A204.1 (cell line): ENCODE measurements around the gene GNB5.
"Not testable (repeated sequence)": the region's sequence is repeated elsewhere in the genome, so short reads cannot be mapped to it uniquely, and the experiment has no call there.

Source experiments
- FAIRE-seq: peaks from 2 replicates; lab custom pipeline; 2012; peaks lifted over from hg19 to GRCh38; lab: Jason Lieb, UNC

Gene GNB5

GRCh38 chr15:52165494-52166131 lies 25.6 kb downstream of the GNB5 start:
- not testable (repeated sequence) for FAIRE-seq

- no peak for FAIRE-seq
Measured at GRCh38 chr15:52164631-52165265, 26.4 kb downstream of the GNB5 start.

DNA sequence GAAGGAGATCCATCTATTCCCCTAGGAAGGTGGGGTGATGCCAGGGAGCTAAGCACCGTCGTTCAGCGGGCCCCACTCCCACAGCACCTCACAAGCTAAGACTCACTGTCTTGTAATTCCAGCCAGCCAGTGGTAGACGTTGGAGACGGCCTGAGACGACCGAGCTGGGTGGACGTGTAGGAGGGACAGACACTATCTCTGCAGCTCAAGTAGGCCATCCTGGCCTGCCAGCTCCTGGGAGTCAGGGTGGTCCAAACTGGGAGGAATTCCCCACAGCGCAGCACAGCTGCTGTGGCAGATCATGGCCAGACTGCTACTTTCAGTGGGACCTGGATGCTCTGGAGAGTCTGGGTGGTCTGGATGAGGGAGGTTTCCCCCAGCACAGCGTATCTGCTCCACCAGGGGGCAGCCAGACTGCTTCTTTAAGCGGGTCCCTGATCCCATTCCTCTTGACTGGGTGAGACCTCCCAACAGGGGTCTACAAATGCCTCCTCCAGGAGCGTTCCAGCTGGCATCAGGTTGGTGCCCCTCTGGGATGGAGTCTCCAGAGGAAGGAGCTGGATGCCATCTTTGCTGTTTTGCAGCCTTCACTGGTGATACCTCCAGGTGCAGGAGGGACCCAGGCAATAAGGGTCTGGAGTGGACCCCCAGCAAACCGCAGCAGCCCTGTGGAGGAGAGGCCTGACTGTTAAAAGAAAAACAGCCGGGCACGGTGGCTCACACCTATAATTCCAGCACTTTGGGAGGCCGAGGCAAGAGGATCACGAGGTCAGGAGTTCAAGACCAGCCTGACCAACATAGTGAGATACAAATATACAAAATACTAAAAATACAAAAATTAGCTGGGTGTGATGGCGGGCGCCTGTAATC lies 27.6 kb downstream of the GNB5 start:
- no peak for FAIRE-seq

DNA sequence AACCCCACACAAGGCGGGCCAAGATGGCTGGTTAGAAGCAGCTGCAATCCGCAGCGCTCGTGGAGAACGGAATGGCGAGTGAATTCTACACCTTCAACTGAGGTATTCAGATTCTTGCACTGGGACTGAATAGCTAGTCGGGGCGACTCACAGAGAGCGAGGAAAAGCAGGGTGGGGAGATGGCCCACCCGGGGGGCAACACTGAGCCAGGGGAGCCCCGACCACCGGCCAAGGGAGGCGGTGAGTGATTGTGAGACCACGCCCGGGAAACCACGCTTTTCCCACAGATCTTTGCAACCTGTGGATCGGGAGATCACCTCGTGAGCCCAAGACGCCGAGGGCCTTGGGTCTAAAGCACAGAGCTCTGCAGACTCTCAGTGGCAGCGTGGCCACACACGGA lies 28.3 kb downstream of the GNB5 start:
- no peak for FAIRE-seq

GRCh38 chr15:52162260-52162659 lies 28.9 kb downstream of the GNB5 start:
- no peak for FAIRE-seq

GRCh38 chr15:52161406-52161966 lies 29.7 kb downstream of the GNB5 start:
- FAIRE-seq = no peak

- FAIRE-seq = no peak
Measured at GRCh38 chr15:52159645-52160044, 31.5 kb downstream of the GNB5 start.

DNA sequence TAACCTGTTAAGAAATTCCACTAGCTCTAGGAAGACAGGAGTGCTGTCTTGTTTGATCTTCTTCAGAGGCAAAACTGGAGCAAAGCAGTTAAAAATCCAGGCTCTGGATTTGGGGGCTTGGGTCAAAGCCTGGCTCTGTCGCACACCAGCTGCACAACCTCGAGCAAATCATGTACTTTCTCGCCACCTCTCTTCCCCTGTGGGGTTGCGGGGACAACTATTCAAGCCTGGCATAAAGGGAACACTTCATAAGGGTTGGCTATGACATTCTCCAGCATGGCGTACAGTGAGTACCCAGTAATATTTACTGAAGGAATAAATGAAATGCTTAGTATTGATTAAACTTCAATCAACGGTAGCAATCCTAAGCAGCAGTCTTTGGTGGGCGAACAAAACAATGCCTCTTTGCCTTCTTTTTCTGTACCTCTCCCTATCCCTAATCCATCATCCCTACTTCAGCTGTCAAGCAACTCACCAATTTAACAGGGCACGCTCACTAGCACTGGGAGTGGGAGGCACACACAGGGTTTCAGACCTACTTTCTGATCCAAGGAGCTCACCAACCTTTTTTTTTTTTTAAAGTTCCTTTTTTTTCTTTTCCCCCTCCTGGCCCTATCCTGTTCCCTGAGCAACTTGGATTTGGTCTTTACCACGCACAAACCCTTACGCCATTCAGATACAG lies 33.0 kb downstream of the GNB5 start:
- FAIRE-seq = no peak

GRCh38 chr15:52155878-52156277 lies 35.3 kb downstream of the GNB5 start:
- no peak for FAIRE-seq

DNA sequence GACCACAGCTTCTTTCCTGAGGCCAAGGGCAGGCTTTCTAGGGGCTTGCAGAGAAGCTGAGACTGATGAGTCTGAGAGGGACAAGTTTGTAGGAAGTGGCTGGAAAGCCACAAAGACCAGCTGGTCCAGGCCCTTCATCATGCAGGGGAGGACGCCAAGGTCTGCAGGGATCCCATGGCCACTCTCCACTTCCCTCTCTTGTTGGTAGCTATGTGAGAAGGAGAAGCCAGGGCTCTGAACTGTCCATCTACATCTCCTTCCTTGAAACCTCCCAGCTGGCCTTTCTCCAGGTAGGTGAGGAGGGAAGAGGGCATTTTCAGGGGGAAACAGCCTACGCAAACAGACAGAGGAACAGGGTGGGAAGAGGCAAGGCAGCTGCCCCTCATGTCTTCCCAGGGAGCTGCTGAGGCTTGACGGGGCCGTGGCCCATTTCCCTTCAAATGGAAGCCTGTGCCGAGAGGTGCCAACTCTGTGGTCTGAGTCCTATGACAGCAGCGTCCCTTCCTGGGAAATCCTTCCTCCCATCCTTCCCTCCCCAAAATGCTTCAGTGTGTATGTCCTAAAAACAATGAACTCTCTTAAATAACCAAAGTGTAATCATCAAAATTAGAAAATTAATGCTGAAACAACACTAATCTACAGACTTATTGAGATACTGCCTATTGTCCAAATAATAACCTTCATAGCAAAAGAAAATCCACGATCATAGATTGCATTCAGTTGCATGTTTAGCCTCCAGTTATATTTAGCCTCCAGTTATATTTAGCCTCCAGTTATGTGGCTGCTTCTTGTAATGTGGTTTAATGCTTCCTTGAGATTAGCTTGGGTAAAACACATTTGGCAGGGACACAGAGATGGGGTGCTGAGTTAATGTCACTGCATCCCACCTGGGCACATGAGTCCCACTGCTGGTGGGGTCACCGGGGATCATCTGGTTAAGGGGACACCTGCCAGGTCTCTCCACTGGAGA lies 36.0 kb downstream of the GNB5 start:
- FAIRE-seq = no peak

GRCh38 chr15:52153900-52154895 lies 37.0 kb downstream of the GNB5 start:
- no peak for FAIRE-seq

DNA sequence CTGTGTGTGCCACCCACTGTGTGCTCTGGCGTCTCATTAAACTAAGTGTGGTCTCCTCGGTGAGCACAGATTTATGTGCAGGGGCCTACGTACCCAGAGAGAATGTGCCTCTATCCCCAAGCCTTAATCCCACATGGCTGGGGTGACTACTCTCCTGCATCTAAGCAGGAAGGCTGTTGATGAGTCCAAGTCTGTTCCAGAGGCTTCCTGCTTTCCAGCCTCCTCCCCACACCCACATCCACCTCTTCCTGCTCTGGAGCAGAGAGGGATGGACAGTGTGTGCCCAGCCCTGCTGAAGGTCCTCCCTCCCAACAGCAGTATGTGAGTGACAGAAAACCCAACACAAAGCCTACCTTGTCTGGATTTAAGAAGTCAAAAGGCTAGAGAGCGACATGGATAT lies 39.8 kb downstream of the GNB5 start:
- no peak for FAIRE-seq

- FAIRE-seq = no peak
Measured at GRCh38 chr15:52150871-52151270, 40.3 kb downstream of the GNB5 start.

- no peak for FAIRE-seq
Measured at GRCh38 chr15:52150043-52150825, 41.0 kb downstream of the GNB5 start.

- no peak for FAIRE-seq
Measured at GRCh38 chr15:52148403-52148802, 42.8 kb downstream of the GNB5 start.

GRCh38 chr15:52146776-52147175 lies 44.4 kb downstream of the GNB5 start:
- FAIRE-seq = no peak

DNA sequence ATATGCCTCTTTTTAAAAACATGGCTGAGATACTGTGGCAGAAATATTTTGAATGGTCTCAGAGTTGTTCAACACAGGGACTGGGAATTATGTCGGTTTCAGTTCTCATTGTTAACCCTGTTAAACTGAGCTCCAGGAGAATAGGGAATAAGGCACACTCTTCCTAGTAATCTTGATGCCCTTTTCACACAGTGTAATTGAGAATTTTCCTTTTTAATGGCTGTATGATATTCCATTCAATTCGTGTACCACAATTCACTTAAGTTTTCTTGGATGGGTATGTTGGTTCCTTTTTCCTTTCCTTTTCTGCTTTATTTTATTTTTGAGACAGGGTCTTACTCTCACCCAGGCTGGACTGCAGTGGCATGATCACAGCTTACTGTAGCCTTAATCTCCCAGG lies 44.9 kb downstream of the GNB5 start:
- FAIRE-seq = no peak

- FAIRE-seq = no peak
Measured at GRCh38 chr15:52144656-52145178, 46.5 kb downstream of the GNB5 start.

GRCh38 chr15:52143873-52144272 lies 47.3 kb downstream of the GNB5 start:
- FAIRE-seq = no peak
